Stimulated activated CD4-positive, alpha-beta T cell treated with anti-CD3 and anti-CD28 coated beads, Interleukin-1b, Interleukin-23, amount 100 ng/mL, for 1 hour (primary cell): ENCODE data around the gene SKP2.

Experiments used
- DNase-seq, 2 donors: peaks; one replicate each; pipeline ENCODE4 v3.0.0-alpha.2; 2020; ENCODE audit warnings: low read depth in 2 of 2

SKP2 gene

GRCh38 chr5:36200513-36200912 is 48.6 kb downstream of the SKP2 start:
- no peak for DNase-seq

DNA sequence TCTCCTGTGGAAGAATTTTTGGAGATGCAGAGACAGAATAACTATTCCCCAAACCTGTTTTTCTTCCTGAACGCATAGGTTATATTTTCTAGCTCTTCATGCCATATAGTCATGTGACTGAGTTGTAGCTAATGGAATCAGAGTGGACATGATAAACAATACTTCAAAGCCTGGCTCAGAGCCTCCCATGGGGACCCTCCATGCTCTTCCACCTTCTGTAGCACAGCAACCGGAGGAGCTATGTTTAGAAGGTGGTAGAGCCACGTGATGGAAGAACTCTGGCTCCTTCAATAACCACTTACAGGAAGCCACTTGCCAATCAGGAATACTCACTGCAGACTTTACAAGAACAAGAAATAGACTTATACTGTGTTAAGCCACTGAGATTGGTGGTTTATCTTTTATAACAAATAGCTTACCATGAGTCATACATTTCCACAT is 50.6 kb downstream of the SKP2 start:
- DNase-seq, result no peak

- DNase-seq, result no peak
Measured at GRCh38 chr5:36205329-36205728, 53.4 kb downstream of the SKP2 start.

DNA sequence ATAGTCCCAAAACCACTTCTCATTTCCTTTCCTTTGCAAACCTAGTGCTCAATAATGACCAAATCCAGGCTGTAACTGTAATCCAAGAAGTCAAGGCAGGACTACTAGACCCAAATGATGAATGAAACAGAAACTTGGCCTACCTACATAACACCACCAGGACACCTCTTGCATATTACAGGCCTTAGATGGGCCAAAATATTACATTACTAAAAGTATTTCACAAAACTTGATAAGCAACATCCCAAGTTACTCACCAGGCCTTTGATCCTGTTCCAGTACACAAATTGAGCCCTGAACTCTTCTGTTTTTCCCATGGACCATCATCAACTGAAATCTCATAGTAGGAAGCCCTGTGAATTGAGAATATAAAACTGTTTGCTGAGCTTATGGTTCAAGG is 55.0 kb downstream of the SKP2 start:
- no peak for DNase-seq

DNA sequence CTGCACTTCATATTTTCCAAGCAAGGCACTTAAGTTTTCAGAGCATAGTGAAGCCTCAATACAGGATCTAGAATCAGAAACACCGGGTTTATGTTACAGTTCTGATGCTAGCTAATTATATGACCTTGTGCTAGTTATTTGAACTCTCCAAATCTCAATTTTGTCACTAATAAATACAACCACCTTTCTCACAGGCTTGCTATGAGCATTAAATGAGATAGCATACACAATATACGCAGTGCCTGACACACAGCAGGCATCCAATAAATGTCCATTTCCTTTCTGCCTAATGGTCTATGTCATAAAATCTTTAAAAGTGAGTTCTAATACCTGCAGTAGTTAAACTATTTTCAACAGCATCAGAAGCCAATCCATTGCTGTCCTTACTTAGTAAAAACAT is 56.9 kb downstream of the SKP2 start:
- no peak for DNase-seq

GRCh38 chr5:36209664-36210063 is 57.8 kb downstream of the SKP2 start:
- no peak for DNase-seq

- no peak for DNase-seq
Measured at GRCh38 chr5:36214436-36214835, 62.5 kb downstream of the SKP2 start.

GRCh38 chr5:36215910-36216309 is 64.0 kb downstream of the SKP2 start:
- no peak for DNase-seq

DNA sequence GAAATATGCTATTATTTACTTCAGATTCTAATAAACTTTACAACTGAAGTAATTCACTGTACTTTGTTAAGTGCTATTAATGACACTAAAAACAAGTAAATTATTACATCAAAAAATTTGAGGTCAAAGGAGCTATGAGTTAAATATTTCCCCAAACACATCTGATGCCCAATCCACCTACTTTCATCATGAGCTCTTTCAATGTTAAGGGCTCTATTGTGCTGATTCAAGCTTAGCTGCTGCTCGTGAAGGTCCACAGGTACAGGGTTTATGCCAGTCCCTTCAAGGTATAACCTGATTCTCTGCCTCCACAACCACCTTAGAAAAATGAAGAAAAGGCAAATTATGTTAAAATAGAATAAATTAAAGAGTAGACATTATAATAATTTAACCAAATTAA is 65.7 kb downstream of the SKP2 start:
- DNase-seq, result no peak

DNA sequence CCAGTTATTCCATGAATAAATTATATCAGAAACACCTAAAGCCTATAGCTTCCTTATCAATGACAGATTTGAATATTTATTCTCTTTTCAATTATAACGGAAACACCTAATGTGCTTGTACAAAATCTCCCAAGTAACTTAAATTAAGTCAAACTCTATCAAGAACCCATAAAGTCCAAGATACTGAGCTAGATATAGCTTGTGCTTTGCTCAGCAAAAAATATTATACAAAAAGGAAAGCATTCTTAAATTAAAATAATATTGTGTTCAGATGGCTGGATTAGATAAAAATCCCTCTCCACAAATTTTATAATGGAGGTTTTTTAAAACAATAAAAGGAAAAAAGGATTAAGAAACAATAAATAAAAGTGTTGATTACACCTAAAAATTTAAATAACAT is 66.1 kb downstream of the SKP2 start:
- no peak for DNase-seq

DNA sequence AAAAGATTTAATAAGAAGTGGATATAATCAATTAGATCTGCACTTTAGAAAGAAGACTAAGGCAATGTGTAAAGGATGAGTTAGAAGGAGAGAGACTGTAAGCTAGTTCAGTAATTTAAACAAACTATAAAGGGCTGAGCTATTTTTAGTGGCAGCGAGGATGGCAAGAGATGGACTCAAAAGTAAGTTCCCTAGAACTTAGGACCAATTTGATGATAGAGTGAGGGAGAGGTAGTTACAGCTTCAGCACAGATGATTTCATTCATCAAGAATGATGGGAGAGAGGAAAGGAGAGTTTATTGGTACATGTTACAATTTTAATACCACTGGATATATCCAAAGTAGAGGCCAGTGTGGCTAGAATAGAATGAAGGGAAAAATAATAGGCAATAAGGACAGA is 70.7 kb downstream of the SKP2 start:
- no peak for DNase-seq

- DNase-seq, result no peak
Measured at GRCh38 chr5:36227046-36227445, 75.1 kb downstream of the SKP2 start.

DNA sequence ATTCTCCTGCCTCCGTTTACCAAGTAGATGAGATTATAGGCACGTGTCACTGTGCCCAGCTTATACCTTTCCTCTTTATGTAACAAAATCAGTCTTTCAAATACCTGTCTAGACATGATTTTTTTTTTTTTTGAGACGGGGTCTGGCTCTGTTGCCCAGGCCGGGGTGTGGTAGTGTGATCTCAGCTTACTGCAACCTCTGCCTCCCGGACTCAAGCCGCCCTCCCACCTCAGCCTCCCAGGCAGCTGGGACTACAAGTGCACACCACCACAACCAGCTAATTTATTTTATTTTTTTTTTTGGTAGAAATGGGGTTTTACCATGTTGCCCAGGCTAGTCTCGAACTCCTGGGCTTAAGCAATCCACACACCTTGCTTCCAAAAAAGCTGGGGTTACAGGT is 76.6 kb downstream of the SKP2 start:
- DNase-seq, result no peak

- DNase-seq, result no peak
Measured at GRCh38 chr5:36230151-36230790, 78.4 kb downstream of the SKP2 start.

GRCh38 chr5:36232533-36232932 is 80.6 kb downstream of the SKP2 start:
- DNase-seq, result no peak
